OCI-LY1 (cell line): ENCODE data around the gene EEF2K.

Experiments used
- EZH2 ChIP-seq: fragments of 200-600 bp; sonication (generic), shearing (Covaris generic); IDR thresholded peaks from 2 replicates; pipeline ENCODE4 v1.8.0; 2017; ENCODE audit warnings: borderline replicate concordance, mixed run types, mild to moderate bottlenecking, antibody characterized with exemption, low read length, moderate library complexity, mixed read lengths
- TF ChIP-seq, protein P1 (sequence below): fragments of 200-600 bp; sonication (generic), shearing (Covaris generic); IDR thresholded peaks from 2 replicates; pipeline ENCODE4 v1.5.1; 2017; ENCODE audit warnings: mild to moderate bottlenecking, antibody characterized with exemption, low read length, moderate library complexity, mixed read lengths

GRCh38 chr16:22216191-22216831 is 10.2 kb downstream of the EEF2K start:
- TF ChIP-seq EZH2: no peak
- TF ChIP-seq, protein P1, sequence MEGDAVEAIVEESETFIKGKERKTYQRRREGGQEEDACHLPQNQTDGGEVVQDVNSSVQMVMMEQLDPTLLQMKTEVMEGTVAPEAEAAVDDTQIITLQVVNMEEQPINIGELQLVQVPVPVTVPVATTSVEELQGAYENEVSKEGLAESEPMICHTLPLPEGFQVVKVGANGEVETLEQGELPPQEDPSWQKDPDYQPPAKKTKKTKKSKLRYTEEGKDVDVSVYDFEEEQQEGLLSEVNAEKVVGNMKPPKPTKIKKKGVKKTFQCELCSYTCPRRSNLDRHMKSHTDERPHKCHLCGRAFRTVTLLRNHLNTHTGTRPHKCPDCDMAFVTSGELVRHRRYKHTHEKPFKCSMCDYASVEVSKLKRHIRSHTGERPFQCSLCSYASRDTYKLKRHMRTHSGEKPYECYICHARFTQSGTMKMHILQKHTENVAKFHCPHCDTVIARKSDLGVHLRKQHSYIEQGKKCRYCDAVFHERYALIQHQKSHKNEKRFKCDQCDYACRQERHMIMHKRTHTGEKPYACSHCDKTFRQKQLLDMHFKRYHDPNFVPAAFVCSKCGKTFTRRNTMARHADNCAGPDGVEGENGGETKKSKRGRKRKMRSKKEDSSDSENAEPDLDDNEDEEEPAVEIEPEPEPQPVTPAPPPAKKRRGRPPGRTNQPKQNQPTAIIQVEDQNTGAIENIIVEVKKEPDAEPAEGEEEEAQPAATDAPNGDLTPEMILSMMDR: no peak
